GM12878 (cell line): ENCODE data around the gene TMEM161A. TPM values are rescaled to one million over a fixed set of nuclear protein-coding genes. Genes with fewer than 3 reads are reported as not detected.

Experiments
- BHLHE40 ChIP-seq, 2 experiments: fragments of 450-650 bp in 1 of 2; IDR thresholded peaks; 2 replicates each; pipeline ENCODE4 v1.6.1; 2011 to 2017; ENCODE audit warnings: low read depth in 2 of 2, borderline replicate concordance in 1 of 2, improper control_type of control experiment in 1 of 2, low read length in 1 of 2, mild to moderate bottlenecking in 1 of 2
- FOXM1 ChIP-seq: IDR thresholded peaks from 2 replicates; pipeline ENCODE4 v1.6.1; 2012; ENCODE audit warnings: low read depth, mild to moderate bottlenecking, inconsistent platforms, low read length, moderate library complexity
- HDGF ChIP-seq: fragments of 450-650 bp; IDR thresholded peaks from 2 replicates; pipeline ENCODE4 v1.6.1; 2016; ENCODE audit warnings: antibody characterized with exemption
- IKZF1 ChIP-seq: fragments of 450-650 bp; conservative IDR thresholded peaks from 2 replicates; pipeline ENCODE4 v1.6.1; 2017; ENCODE audit warnings: antibody characterized with exemption, mild to moderate bottlenecking
- MTA3 ChIP-seq: IDR thresholded peaks from 2 replicates; pipeline ENCODE4 v1.6.1; 2012; ENCODE audit warnings: low read length, inconsistent platforms, borderline replicate concordance
- POLR2A ChIP-seq: IDR thresholded peaks from 2 replicates; pipeline ENCODE4 v1.6.1; 2011; ENCODE audit warnings: low read depth, mild to moderate bottlenecking, low read length
- RELA ChIP-seq: fragments of 450-650 bp; IDR thresholded peaks from 2 replicates; pipeline ENCODE4 v1.8.0; 2014; ENCODE audit warnings: borderline replicate concordance; ENCODE audit not compliant: partially characterized antibody
- SMARCA5 ChIP-seq: fragments of 450-650 bp; IDR thresholded peaks from 2 replicates; pipeline ENCODE4 v1.6.1; 2017; ENCODE audit warnings: mild to moderate bottlenecking
- SMC3 ChIP-seq: IDR thresholded peaks from 2 replicates; pipeline ENCODE4 v1.6.1; 2011; ENCODE audit warnings: low read length, improper control_type of control experiment, borderline replicate concordance
- TCF12 ChIP-seq: IDR thresholded peaks from 2 replicates; pipeline ENCODE4 v1.6.1; 2011; ENCODE audit warnings: low read depth, mild to moderate bottlenecking, low read length
- YY1 ChIP-seq: IDR thresholded peaks from 2 replicates; pipeline ENCODE4 v1.6.1; 2011; ENCODE audit warnings: low read depth, mild to moderate bottlenecking, low read length
- polyA plus RNA-seq, 11 experiments: library from polyadenylated mRNA; depleted of rRNA in 4 of 11; unstranded in 6 of 11; stranded (reverse) in 5 of 11; fragments of >200 nt; fragmentation: Nextera tagmentation in 4 of 11; fragmentation: Illumina TruSeq in 1 of 11; extraction: Ambion mirVana in 4 of 11; extraction: Trizol in 1 of 11; gene quantifications; 1 replicate in 1 of 11; 2 replicates in 10 of 11; pipeline versions ENCODE4 v1.2.1 to v1.2.3, GENCODE V29; 2011 to 2016; ENCODE audit warnings: inconsistent platforms in 2 of 11, missing spikeins in 2 of 11, low read depth in 1 of 11
- total RNA-seq, 4 experiments: library from RNA; depleted of rRNA in 3 of 4; stranded (reverse); fragments of >200 nt in 3 of 4; fragmentation: Illumina TruSeq in 1 of 4; extraction: Trizol in 1 of 4; gene quantifications; 2 replicates each; pipeline versions ENCODE4 v1.2.1 to v1.2.3, GENCODE V29; 2013 to 2021
- TF ChIP-seq, protein P1 (sequence below): fragments of 450-650 bp; IDR thresholded peaks from 2 replicates; pipeline ENCODE4 v1.6.1; 2016; ENCODE audit warnings: mild to moderate bottlenecking, moderate library complexity, borderline replicate concordance
- TF ChIP-seq, protein P2 (sequence below), 3 experiments: IDR thresholded peaks in 2 of 3; conservative IDR thresholded peaks in 1 of 3; 2 replicates each; pipeline ENCODE4 v1.5.1; 2011; ENCODE audit warnings: low read depth in 3 of 3, low read length in 3 of 3, mild to moderate bottlenecking in 3 of 3, control low read depth in 2 of 3, moderate library complexity in 2 of 3, inconsistent platforms in 1 of 3, mixed read lengths in 1 of 3; ENCODE audit not compliant: control insufficient read depth in 2 of 3, insufficient read depth in 1 of 3; ENCODE audit errors: extremely low read depth in 1 of 3

Gene TMEM161A
- total and polyA plus RNA-seq, 10 of the 15 experiments (the other 5 are each of a cell fraction or from before 2014, with no cell fraction given): 1.1 to 37.1 (median 19.0) TPM

DNA sequence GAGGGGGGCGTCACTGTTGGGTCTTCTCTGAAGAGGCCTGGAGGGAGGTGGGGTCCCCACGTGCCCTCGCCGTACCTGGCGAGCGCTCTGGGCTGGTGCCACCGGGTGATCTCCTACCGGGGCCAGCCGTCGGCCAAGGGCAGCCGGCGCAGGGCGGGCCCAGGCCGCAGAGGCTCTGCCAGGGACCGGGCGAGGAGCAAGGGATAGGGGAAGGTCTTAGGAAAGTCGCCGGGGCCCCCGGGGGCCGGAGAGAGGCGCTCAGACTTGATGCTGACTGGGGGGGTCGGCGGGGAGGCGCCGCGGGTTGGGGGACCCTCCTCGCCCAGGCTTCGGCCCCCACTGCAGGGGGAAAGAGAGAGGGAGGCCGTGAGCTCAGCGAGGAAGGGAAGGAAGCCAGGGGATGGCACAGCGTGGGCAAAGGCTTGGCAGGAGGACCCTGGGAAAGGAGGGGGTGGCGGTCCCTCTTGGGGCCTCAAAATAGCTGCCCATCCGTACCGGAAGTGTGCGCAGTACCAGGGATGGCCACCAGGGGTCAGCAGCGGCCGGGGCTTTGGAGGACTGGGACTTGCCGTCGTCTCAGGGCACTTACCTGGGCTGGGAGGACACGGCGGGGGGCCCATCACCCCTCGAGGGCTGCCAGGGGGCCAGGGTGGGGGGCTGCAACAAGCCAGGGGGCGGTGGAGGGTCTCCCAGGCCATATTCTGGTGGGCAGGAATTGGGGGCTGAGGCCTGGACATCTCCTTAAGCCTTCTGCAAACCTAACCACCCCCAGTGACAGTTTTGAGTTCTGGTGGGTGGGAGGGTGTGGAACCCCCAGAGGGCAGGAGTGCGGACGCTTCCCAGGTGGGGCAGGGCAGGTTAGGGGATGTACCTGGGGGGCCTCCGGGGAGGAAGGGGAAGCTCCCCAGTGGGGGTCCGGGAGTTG, 7.7 kb upstream of the TMEM161A start (continued):
- TF ChIP-seq BHLHE40 (IDR thresholded peaks at IDR 0.05; ENCODE audit: borderline replicate concordance in 1 of 2, low read depth in 2 of 2, low read length in 1 of 2) (peak in 1 of 2 experiments; percentile 10; a peak in 1 of 4 replicates), IKZF1 (peak; percentile 28; the same call in 1 of the 2 replicates), RELA (peak; percentile 9), MTA3 (no peak), YY1 (peak; percentile 78), HDGF (peak; percentile 90), TCF12 (no peak), SMARCA5 (peak; percentile 67; the same call in 1 of the 2 replicates), SMC3 (peak; percentile 99), FOXM1 (no peak), POLR2A (peak; percentile 36; the same call in 1 of the 2 replicates)
- TF ChIP-seq, protein P1, sequence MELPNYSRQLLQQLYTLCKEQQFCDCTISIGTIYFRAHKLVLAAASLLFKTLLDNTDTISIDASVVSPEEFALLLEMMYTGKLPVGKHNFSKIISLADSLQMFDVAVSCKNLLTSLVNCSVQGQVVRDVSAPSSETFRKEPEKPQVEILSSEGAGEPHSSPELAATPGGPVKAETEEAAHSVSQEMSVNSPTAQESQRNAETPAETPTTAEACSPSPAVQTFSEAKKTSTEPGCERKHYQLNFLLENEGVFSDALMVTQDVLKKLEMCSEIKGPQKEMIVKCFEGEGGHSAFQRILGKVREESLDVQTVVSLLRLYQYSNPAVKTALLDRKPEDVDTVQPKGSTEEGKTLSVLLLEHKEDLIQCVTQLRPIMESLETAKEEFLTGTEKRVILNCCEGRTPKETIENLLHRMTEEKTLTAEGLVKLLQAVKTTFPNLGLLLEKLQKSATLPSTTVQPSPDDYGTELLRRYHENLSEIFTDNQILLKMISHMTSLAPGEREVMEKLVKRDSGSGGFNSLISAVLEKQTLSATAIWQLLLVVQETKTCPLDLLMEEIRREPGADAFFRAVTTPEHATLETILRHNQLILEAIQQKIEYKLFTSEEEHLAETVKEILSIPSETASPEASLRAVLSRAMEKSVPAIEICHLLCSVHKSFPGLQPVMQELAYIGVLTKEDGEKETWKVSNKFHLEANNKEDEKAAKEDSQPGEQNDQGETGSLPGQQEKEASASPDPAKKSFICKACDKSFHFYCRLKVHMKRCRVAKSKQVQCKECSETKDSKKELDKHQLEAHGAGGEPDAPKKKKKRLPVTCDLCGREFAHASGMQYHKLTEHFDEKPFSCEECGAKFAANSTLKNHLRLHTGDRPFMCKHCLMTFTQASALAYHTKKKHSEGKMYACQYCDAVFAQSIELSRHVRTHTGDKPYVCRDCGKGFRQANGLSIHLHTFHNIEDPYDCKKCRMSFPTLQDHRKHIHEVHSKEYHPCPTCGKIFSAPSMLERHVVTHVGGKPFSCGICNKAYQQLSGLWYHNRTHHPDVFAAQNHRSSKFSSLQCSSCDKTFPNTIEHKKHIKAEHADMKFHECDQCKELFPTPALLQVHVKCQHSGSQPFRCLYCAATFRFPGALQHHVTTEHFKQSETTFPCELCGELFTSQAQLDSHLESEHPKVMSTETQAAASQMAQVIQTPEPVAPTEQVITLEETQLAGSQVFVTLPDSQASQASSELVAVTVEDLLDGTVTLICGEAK: no peak
- TF ChIP-seq, protein P2, sequence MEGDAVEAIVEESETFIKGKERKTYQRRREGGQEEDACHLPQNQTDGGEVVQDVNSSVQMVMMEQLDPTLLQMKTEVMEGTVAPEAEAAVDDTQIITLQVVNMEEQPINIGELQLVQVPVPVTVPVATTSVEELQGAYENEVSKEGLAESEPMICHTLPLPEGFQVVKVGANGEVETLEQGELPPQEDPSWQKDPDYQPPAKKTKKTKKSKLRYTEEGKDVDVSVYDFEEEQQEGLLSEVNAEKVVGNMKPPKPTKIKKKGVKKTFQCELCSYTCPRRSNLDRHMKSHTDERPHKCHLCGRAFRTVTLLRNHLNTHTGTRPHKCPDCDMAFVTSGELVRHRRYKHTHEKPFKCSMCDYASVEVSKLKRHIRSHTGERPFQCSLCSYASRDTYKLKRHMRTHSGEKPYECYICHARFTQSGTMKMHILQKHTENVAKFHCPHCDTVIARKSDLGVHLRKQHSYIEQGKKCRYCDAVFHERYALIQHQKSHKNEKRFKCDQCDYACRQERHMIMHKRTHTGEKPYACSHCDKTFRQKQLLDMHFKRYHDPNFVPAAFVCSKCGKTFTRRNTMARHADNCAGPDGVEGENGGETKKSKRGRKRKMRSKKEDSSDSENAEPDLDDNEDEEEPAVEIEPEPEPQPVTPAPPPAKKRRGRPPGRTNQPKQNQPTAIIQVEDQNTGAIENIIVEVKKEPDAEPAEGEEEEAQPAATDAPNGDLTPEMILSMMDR (IDR thresholded peaks at IDR 0.05 in 2 of 3, conservative IDR thresholded peaks at IDR 0.05 in 1 of 3; ENCODE audit: control insufficient read depth in 2 of 3, extremely low read depth in 1 of 3, insufficient read depth in 1 of 3, low read depth in 3 of 3, low read length in 3 of 3): peak; percentile 89 to 98 (median 94)
